GM12875 (cell line): ENCODE results near the gene FCN2.

Experiments used
- H3K4me3 ChIP-seq: one replicate; pipeline ENCODE4 v1.5.1; 2011; ENCODE audit warnings: low read depth, low read length, control low read depth
- CTCF ChIP-seq: IDR thresholded peaks from 2 replicates; pipeline ENCODE4 v1.5.1; 2011; ENCODE audit warnings: low read depth, mild to moderate bottlenecking, control low read depth, inconsistent platforms, low read length, moderate library complexity, borderline replicate concordance; ENCODE audit not compliant: insufficient read depth

Gene FCN2

GRCh38 chr9:134933076-134933659, 52.6 kb downstream of the FCN2 start:
- TF ChIP-seq CTCF, result no peak
- no peak overlapping the region for H3K4me3 ChIP-seq

GRCh38 chr9:134935056-134935640, 54.5 kb downstream of the FCN2 start:
- H3K4me3 ChIP-seq, result no peak overlapping the region
- no peak for TF ChIP-seq CTCF

- H3K4me3 ChIP-seq, result no peak overlapping the region
- TF ChIP-seq CTCF, result no peak
Measured at GRCh38 chr9:134935701-134936345, 55.2 kb downstream of the FCN2 start.

GRCh38 chr9:134936346-134937163, 55.9 kb downstream of the FCN2 start:
- no peak overlapping the region for H3K4me3 ChIP-seq
- TF ChIP-seq CTCF, result no peak
